ENCODE results near the gene TOMM7.
"Not testable (repeated sequence)": the region's sequence is repeated elsewhere in the genome, so short reads cannot be mapped to it uniquely, and the experiment has no call there.

TOMM7 gene

DNA sequence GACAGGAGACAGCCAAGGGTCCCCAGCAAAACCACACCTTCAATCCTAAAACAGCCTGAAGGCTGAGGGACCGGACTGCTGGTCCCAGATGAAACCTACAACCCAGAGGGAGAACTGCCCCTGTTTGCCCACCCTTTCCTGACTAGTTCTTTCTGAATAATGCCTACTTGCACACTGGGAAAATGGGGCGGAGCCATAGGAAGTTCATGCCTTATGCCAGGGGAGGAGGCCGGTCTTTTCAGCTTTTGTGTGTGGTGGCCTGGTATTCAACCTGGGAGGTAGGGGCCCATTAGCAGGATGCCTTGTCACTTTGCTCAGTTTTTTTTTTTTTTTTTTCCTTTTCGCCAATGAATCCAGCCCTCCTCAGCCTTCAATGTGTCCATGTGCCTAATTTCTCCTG is 20.7 kb downstream of the TOMM7 start:
- H3K36me3 Mint-ChIP-seq (ENCODE audit: low read depth) = no peaks in the 10 kb centered on the region
- H3K27ac Mint-ChIP-seq = no peak overlapping the region
- H3K4me1 Mint-ChIP-seq (ENCODE audit: low read depth) = no peaks in the 10 kb centered on the region
- DNase-seq (ENCODE audit: low spot score) = no peak
- peaks cover 5% of the 10 kb centered on the region for H3K27me3 Mint-ChIP-seq (ENCODE audit: low read depth)
- no peaks in the 10 kb centered on the region for H3K9me3 Mint-ChIP-seq
- no peak overlapping the region for H3K4me3 Mint-ChIP-seq

DNA sequence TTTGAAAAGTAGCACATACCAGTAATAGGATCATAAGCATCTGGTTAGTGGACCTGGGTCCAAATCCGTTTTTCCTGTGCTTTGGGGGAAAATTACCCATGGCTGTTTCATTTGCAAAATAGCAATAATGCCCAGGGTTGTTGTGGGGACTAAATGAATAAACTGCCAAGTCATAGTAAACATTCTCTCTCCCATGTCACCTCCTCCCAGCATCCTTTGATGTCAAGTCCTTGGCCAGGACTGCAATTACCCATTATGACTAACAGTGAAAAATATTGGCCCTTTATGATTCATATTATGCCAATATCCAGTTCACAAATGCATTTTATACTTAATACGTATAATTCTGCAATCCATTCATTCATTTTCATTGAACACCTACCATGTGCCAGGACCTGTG is 23.0 kb downstream of the TOMM7 start:
- H3K27me3 Mint-ChIP-seq (ENCODE audit: low read depth) = peaks cover 5% of the 10 kb centered on the region
- H3K9me3 Mint-ChIP-seq = no peaks in the 10 kb centered on the region
- H3K4me3 Mint-ChIP-seq = no peak overlapping the region
- no peaks in the 10 kb centered on the region for H3K4me1 Mint-ChIP-seq (ENCODE audit: low read depth)
- H3K36me3 Mint-ChIP-seq (ENCODE audit: low read depth) = no peaks in the 10 kb centered on the region
- DNase-seq (ENCODE audit: low spot score) = no peak
- no peak overlapping the region for H3K27ac Mint-ChIP-seq

DNA sequence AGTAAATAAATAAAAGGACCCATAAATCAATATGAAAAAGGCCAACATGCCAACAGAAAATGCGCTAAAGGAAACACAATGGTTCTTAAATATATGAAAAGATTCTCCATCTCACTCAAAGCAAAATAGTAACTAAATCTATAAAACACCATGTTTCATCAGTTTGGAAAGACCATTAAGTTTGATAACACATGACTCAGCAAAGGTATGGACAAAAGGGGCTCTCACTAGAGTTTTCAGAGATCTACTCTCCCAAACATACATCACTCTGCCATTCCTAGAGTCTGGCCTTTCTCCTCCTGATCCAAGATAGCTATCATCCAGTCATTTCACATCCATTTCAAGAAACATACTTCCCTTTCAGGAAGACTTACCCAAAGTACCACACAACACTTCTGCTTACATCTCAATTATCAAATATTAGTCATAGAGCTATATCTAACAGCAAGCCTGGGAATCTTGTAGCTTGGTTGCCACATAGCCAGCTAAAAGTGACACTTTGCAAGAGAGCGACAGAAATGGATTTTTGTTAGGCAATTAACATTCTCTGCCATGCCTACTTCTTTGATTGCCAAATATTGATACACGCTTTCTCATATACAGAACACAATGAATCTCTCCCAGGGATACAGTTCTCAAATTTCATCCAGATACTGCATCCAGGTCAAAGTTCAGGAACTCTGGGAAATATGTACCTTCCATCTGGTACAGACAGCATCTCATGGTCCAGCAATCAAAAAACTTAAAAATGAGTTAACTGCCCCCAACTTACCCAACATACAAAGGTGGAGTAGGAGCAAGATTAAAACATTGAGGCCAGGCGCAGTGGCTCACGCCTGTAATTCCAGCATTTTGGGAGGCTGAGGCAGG is 28.8 kb downstream of the TOMM7 start:
- Mint-ChIP-seq H3K36me3 (ENCODE audit: low read depth) (no peaks in the 10 kb centered on the region), H3K9me3 (no peaks in the 10 kb centered on the region), H3K27me3 (ENCODE audit: low read depth) (peaks cover 4% of the 10 kb centered on the region), H3K4me3 (no peak overlapping the region), H3K27ac (no peak overlapping the region), H3K4me1 (ENCODE audit: low read depth) (no peaks in the 10 kb centered on the region)
- DNase-seq (ENCODE audit: low spot score) = no peak

DNA sequence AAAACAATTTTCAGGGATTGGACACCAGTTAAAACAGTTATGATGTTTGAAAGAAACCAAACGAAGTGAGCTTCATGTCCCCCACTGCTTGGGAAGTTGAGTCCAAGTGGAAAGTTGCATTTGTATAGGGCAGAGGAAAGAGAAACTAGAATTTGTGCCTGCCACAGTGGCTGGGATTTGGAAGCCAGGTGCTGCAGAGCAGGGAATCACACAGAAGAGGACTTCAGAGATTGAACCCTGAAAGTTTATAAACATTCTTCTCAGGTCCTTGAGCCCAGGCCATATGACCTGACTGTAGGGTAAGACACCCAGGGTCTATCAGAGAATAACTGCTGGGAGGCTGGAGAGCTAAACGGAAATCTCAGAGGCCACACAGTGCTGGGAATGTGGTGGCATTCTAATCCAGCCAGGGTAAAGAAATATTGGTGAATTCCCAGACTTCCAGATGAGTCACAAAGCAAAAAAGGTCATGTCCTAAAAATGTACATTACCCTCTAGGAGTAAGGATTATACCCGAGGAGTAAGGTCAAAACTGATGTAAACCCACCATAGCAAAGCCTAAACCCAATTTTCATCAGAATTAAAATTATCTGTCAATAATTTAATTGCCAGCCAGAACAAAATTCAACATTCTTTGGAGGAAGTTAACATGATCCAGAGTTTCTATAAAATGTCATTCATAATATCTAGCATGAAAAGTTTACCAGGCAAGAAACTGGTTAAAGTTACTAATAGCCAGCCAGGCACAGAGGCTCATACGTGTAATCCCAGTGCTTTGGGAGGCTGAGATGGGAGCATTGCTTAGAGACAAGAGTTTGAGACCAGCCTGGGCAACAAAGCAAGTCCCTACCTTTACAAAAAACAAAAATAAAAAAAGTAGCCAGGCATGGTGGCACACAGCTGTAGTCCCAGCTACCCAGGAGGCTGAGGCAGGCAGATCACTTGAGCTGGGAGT is 31.2 kb downstream of the TOMM7 start:
- no peaks in the 10 kb centered on the region for H3K4me1 Mint-ChIP-seq (ENCODE audit: low read depth)
- no peak for DNase-seq (ENCODE audit: low spot score)
- no peak overlapping the region for H3K4me3 Mint-ChIP-seq
- no peaks in the 10 kb centered on the region for H3K36me3 Mint-ChIP-seq (ENCODE audit: low read depth)
- peaks cover 4% of the 10 kb centered on the region for H3K27me3 Mint-ChIP-seq (ENCODE audit: low read depth)
- no peaks in the 10 kb centered on the region for H3K9me3 Mint-ChIP-seq
- H3K27ac Mint-ChIP-seq = no peak overlapping the region

DNA sequence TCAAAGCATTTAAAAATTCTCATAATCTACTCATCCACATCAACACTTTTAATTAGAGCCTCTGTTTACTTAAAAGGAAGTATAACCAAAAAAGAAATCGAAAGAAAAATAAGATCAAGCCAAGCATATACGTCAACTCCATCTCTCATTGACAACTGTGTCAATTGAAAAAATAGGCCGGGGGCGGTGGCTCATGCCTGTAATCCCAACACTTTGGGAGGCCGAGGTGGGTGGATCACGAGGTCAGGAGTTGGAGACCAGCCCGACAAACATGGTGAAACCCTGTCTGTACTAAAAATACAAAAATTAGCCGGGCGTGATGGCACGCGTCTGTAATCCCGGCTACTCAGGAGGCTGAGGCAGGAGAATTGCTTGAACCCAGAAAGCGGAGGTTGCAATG is 32.0 kb downstream of the TOMM7 start:
- not testable (repeated sequence) for H3K9me3 Mint-ChIP-seq; H3K27ac Mint-ChIP-seq; H3K27me3 Mint-ChIP-seq (ENCODE audit: low read depth); DNase-seq (ENCODE audit: low spot score); H3K4me1 Mint-ChIP-seq (ENCODE audit: low read depth); H3K4me3 Mint-ChIP-seq; H3K36me3 Mint-ChIP-seq (ENCODE audit: low read depth)

DNA sequence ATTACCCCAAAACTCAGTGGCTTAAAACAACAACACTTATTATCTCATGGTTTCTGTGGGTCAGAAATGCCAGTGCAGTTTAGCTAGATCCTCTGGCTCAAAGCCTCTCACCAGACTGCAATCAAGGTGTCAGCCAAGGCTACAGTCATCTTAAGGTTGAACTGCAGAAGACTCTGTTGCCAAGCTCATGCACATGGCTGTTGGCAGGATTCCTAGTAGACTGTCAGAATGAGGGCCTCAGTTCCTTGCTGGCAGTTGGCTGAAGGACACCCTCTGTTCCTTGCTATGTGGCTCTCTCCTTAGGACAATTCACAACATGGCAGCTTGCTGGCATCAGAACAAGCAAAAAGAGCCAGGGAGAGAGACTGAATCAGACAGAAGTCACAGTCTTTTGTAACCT is 34.7 kb downstream of the TOMM7 start:
- no peak overlapping the region for H3K4me3 Mint-ChIP-seq
- peaks cover 10% of the 10 kb centered on the region for H3K27me3 Mint-ChIP-seq (ENCODE audit: low read depth)
- H3K36me3 Mint-ChIP-seq (ENCODE audit: low read depth) = no peaks in the 10 kb centered on the region
- H3K9me3 Mint-ChIP-seq = no peaks in the 10 kb centered on the region
- H3K4me1 Mint-ChIP-seq (ENCODE audit: low read depth) = no peaks in the 10 kb centered on the region
- DNase-seq (ENCODE audit: low spot score) = no peak
- no peak overlapping the region for H3K27ac Mint-ChIP-seq

DNA sequence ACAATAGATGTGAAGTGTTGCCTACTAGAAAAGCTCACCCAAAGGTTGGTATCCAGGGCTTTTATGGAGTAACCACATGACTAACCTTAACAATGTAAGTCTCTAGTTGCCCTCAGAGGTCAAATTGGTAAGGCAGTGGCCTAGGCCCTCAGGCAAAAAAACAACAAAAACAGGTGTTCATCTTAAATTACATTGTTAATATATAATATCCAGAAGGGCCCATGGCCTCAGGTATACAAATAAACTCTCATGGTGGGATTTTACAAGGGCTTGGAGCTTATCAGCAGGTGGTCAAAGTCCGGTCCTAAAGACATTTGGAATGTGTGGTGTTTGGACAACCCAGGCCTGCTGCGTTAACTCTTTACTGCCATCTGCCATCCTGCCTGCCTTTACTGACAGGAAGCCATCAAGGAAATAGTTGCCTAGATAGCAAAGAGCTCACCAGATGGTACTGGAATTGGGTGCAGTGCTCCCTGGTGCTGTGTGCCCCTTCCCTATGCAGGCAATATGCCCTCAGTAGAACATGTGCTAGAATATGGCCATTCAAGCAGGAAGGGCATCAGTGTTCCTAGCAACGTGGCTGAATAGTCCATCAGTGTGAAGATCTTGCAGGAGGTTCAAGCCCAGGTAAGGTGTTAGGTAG is 36.2 kb downstream of the TOMM7 start:
- peaks cover 15% of the 10 kb centered on the region for H3K27me3 Mint-ChIP-seq (ENCODE audit: low read depth)
- H3K27ac Mint-ChIP-seq = no peak overlapping the region
- no peak overlapping the region for H3K4me3 Mint-ChIP-seq
- no peaks in the 10 kb centered on the region for H3K4me1 Mint-ChIP-seq (ENCODE audit: low read depth)
- no peak for DNase-seq (ENCODE audit: low spot score)
- H3K36me3 Mint-ChIP-seq (ENCODE audit: low read depth) = no peaks in the 10 kb centered on the region
- no peaks in the 10 kb centered on the region for H3K9me3 Mint-ChIP-seq

DNA sequence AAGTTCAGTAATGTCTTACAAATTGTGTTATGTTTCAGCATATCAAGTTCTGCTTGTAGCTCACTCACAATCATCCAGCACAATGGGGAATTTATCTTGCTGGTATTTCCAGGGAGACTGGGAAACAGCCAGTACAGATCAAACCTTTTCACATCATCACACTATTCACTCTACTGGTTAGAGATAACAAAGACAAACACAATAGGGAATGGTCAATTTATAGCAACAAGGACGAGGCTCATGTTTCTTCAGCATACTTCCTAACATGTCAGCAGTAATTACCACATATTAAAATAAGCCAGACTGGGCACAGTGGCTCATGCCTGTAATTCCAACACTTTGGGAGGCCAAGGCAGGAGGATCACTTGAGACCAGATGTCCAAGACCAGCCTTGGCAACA is 38.3 kb downstream of the TOMM7 start:
- no peaks in the 10 kb centered on the region for H3K4me1 Mint-ChIP-seq (ENCODE audit: low read depth)

DNA sequence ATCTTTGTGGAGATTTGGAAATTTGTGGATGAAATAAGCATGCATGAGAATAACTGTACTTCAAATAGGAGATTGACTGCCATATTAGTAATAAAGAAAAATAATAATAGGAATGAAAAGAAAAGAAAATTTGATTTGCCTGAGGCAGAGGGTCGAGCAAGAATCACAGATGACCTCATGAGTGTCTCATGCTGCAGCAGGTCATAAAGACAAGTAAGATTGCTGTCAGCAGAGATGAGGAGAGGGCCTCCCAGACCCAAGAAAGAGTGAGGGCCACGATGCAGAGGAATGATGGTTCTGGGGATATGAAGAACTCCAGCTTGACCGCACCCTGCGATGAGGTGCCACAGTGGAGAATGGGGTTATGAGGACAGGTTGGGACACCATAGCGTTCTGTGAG is 39.2 kb downstream of the TOMM7 start:
- Mint-ChIP-seq H3K27me3 (ENCODE audit: low read depth) (peaks cover 29% of the 10 kb centered on the region), H3K9me3 (no peaks in the 10 kb centered on the region), H3K4me1 (ENCODE audit: low read depth) (no peaks in the 10 kb centered on the region), H3K4me3 (no peak overlapping the region), H3K36me3 (ENCODE audit: low read depth) (no peaks in the 10 kb centered on the region), H3K27ac (no peak overlapping the region)
- DNase-seq (ENCODE audit: low spot score) = no peak

More for the DNA sequence above, 38.3 kb downstream of the TOMM7 start:
- H3K4me3 Mint-ChIP-seq = no peak overlapping the region
- no peaks in the 10 kb centered on the region for H3K9me3 Mint-ChIP-seq
- DNase-seq (ENCODE audit: low spot score) = no peak
- no peak overlapping the region for H3K27ac Mint-ChIP-seq
- peaks cover 27% of the 10 kb centered on the region for H3K27me3 Mint-ChIP-seq (ENCODE audit: low read depth)
- H3K36me3 Mint-ChIP-seq (ENCODE audit: low read depth) = no peaks in the 10 kb centered on the region

DNA sequence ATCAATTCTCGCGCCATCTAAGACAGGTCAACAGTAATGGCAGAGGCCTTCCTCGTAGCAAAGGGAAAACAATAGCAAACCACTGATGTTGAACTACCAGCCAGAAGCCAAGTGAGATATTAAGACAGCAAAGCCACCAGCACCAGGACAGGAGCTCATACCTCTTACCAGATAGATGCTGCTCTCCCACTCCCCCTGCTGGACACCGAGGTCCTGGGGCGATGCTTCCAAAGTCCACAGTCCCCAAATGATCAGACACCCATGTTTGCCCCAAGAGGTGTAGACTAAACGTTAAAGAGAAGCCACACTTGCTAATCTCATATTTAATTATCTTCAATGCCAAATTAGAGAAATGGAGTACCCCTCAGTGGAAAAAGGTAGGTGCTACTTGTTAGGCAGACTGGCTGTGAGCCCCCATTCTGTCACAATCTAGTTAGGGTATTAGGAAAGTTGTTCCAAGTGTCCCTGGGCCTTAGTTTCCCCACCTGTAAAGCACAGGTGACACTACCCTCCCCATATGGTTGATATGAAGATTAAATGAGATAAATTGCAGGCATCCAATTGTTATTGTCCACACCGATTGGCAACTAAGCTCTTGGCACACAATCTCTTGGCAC is 39.9 kb downstream of the TOMM7 start:
- Mint-ChIP-seq H3K4me3 (no peak overlapping the region), H3K27ac (no peak overlapping the region), H3K36me3 (ENCODE audit: low read depth) (no peaks in the 10 kb centered on the region), H3K4me1 (ENCODE audit: low read depth) (no peaks in the 10 kb centered on the region), H3K27me3 (ENCODE audit: low read depth) (peaks cover 32% of the 10 kb centered on the region), H3K9me3 (no peaks in the 10 kb centered on the region)
- peak; percentile 53 for DNase-seq (ENCODE audit: low spot score)

DNA sequence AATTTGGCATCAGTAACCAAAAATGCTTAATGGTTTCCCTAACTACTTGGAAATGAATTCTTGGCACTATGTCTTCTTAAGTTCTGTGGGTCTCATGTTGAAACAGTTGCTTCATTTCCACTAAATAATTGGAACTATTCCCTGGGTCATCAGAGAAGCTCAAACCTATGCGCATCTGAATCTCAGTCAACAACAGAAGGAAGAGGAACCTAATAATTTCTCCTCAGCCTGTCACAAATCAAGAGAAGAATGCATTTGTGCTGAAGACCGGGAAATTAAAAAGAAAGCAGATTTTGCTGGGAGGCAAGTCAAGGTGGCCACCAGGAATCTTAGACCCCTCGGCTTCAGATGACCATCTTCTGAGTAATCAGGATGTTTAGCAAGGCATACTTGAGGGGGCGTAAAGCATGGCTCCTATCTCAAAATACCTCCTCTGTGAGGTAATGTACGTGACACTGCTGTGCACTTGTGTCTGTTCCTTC is 41.4 kb downstream of the TOMM7 start:
- Mint-ChIP-seq H3K27me3 (ENCODE audit: low read depth) (peaks cover 38% of the 10 kb centered on the region), H3K9me3 (no peaks in the 10 kb centered on the region), H3K4me3 (no peak overlapping the region), H3K36me3 (ENCODE audit: low read depth) (no peaks in the 10 kb centered on the region), H3K4me1 (ENCODE audit: low read depth) (no peaks in the 10 kb centered on the region), H3K27ac (no peak overlapping the region)
- DNase-seq (ENCODE audit: low spot score) = no peak

DNA sequence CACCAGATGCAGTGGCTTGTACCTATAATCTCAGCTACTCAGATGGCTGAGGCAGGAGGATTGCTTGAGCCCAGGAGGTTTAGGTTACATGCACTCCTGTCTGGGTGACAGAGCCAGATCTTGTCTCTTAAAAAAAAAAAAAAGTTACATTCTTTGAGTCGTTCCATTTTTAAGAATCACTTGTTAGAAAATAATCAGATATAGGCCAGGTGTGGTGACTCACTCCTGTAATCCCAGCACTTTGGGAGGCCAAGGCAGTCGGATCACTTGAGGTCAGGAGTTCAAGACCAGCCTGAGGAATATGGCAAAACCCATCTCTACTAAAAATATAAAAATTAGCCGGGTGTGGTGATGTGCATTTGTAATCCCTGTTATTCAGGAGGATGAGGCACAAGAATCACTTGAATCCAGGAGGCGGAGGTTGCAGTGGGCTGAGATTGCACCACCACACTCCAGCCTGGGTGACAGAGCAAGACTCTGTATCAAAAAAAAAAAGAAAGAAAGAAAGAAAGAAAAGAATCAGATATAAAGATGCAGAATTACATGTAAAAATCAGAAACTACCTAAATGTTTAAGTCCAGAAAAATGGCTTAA is 42.8 kb downstream of the TOMM7 start:
- not testable (repeated sequence) for H3K4me1 Mint-ChIP-seq (ENCODE audit: low read depth); H3K27ac Mint-ChIP-seq; DNase-seq (ENCODE audit: low spot score); H3K9me3 Mint-ChIP-seq; H3K4me3 Mint-ChIP-seq; H3K36me3 Mint-ChIP-seq (ENCODE audit: low read depth)
- peaks cover 45% of the 10 kb centered on the region for H3K27me3 Mint-ChIP-seq (ENCODE audit: low read depth)

DNA sequence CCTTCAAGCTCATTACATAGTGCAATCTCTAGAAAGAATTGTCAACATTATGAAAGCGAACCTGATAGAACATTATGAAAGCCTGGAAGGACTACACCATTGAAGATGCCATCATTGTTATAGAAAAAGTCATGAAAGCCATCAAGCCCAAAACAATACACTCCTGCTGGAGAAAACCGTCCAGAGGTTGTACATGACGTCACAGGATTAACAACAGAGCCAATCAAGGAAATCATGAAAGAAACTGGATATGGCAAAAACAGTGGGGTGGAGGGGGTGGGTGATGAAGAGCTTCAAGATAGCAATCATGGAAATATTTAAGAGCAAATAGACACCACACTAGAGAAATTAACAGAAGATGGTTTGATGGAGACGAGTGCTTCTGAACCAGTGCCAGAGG is 45.7 kb downstream of the TOMM7 start:
- Mint-ChIP-seq H3K36me3 (ENCODE audit: low read depth) (no peaks in the 10 kb centered on the region), H3K27me3 (ENCODE audit: low read depth) (peaks cover 34% of the 10 kb centered on the region), H3K4me1 (ENCODE audit: low read depth) (no peaks in the 10 kb centered on the region), H3K27ac (no peak overlapping the region), H3K4me3 (no peak overlapping the region), H3K9me3 (no peaks in the 10 kb centered on the region)
- DNase-seq (ENCODE audit: low spot score) = no peak

All from T-helper 2 cell treated with Interferon-gamma antibody and Interleukin-4, amounts not matched to agents 5 μg/mL and 100 μg/mL, for 36 hours (primary cell).